Embryonic facial prominence (tissue), 1 donor: ENCODE results near the gene COL5A1.
"Not testable (repeated sequence)": the region's sequence is repeated elsewhere in the genome, so short reads cannot be mapped to it uniquely, and the experiment has no call there.

Source experiments
- DNase-seq: peaks from one replicate; pipeline ENCODE4 v3.0.0-alpha.2; 2016; ENCODE audit errors: extremely low spot score

Gene COL5A1

DNA sequence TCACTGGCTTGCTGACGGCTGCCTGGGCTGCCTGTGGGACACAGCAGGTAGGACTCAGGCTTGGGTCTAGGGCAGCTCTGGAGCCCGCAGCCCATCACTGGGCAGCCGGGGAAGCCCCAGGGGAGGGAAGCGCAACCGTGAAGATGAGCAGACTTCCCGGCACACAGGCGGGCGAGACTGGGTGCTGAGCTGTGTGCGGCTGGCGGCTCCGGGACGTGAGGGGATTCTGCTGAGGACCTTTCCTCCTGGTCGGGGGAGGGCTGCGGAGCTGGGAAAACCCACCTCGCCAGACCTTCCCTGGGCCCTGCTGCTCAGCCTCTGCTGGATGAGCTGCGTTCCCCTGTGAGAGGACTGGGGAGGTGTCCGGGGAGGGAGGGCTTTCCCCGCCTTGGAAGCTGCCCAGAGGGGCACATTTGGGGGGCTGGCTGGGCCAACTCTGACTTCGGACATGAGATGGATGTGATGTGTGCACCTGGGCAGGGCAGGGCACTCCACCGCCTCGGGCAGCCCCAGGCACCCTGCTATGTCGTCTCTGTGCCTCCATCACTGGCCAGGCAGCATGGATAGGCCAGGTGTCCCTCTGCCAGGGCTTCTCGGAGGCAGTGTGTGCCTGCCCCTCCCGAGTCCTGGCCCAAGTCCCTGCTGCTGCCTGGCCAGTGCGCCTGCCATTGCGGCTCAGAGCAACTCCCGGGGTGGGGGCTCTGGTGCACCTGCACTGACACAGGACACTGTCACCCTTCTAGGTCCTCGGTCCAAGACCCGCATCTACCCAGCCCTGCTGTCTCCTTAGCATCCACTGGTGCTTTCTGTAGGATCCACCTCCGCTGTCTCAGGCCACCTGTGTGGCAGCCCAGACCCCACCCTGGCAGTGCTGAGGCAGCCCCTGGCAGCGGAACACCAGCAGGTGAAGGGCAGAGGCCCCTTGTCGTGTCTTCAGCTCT, 66.4 kb downstream of the COL5A1 start:
- DNase-seq = no peak

DNA sequence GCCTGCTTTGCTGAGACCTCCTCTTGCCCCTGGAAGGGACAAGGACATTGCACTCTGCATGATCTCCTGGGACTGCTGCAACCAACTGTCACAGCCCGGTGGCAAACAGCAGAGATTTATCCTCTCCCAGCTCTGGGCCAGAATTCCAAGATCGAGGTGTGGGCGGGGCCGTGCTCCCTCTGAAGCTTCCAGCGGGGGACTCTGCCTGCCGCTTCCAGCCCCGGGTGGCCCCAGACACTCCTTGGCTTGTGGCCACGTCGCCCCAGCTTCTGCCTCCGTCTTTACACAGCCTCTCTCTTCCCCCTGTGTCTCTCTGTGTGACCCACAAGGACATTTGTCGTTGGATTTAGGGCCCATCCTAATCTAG, 67.1 kb downstream of the COL5A1 start:
- DNase-seq = no peak

DNA sequence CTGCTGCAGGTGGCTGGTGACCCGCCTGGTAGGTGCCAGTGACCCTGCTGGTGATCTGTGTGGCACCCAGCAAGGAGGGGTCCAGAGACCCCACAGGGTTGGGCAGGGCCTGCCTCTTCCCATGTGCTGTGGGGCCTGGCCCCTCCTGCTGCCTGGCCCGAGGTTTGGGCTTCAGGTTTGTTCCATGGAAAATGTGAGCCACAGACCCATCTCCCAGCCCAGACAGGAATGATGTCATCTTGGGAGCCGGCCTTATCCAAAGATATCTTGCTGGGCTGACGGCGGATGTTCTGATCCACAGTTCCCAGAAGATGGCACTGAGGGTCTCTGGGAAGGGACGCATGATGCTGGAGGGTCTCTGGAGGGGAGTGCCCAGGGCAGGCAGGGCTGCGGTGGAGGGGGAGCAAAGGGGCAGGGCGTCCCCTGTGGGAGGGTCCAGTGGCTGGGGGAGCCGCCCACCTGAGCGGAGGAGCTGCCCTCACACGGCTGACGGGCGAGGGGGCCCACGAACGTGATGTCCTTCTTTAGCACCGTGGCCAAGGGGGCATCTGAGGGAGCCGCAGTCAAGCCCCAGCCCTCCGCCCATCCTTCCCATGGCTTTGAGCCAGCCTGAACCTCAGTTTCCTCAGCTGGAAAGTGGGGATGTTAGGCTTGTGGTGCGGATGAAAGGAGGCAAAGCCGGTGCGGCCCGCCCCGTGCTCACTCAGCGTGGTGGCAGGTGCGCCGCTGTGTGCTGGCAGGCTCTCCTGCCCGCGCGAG, 68.1 kb downstream of the COL5A1 start:
- no peak for DNase-seq

DNA sequence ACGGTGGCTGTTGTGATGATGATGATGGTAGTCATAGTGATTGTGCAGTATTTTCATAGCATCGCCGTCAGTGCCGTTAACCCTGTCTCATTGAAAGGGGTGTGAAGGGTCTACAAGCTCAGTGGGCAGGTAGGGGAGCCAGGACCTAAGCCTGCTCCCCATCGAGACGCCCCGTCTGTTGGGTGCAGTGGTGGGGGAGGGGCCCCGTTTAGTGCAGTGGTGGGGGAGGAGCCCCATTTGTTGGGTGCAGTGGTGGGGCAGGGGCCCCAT, 68.6 kb downstream of the COL5A1 start:
- no peak for DNase-seq

DNA sequence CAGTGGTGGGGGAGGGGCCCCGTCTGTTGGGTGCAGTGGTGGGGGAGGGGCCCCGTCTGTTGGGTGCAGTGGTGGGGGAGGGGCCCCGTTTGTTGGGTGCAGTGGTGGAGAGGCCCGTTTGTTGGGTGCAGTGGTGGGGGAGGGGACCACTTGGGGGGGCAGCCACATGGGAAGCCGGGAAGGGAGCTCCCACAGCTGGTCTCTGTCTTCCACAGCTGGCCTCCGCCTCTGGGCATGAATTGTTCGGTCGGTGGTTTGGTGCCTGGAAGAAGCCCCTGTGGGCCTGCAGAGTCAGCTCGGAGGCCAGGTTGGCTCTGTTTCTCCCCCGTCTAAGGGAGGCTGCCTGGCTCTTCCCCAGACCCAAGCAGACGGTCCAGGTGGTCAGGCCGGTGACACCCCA, 69.3 kb downstream of the COL5A1 start:
- no peak for DNase-seq

DNA sequence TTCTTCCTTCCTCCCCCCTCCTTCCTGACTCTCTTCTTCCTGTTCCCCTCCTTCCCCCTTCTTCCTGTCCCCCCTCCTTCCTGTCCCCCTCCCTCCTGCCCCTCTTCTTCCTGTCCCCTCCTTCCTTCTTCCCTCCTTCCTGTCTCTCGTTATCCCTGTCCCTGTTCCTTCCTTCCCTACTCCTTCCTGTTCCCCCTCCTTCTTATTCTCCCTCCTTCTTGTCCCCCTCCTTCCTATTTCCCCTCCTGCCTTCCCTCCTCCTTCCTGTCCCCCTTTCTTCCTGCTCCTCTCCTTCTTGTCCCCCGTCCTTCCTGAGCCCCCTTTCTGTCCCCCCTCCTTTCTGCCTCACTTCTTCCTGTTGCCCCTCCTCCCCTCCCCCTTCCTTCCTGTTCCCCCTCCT, 70.6 kb downstream of the COL5A1 start:
- DNase-seq = no peak

DNA sequence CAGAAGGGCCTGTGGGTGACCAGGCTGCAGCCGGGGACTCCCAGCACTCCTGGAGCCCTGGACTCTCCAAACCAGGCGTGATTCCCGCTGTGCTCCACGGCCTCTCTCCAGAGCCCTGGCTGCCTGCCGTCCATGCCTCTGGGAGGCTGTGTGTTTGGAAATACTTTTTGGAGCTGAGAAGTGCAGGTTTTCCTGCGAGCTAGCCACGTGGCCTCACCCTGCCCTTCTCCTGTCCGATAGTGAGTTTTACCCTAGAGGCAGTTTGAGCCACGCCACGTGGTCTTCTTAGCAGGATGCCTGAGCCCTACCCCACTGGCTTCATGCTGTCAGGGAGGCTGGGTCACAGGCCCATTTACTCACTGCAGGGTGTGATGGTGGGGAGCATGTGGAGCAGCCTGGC, 71.3 kb downstream of the COL5A1 start:
- no peak for DNase-seq

DNA sequence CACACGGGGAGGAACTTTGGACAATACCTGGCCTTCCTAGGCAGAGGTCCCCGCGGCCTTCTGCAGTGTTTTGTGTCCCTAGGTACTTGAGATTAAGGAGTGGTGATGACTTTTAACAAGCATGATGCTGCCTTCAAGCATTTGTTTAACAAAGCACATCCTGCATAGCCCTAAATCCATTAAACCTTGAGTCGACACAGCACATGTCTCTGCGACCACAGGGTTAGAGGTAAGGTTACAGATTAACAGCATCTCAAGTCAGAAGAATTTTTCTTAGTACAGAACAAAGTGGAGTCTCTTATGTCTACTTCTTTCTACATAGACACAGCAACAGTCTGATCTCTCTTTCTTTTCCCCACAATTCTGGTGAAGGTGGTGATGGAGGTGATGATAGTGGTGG, 73.9 kb downstream of the COL5A1 start:
- not testable (repeated sequence) for DNase-seq

DNA sequence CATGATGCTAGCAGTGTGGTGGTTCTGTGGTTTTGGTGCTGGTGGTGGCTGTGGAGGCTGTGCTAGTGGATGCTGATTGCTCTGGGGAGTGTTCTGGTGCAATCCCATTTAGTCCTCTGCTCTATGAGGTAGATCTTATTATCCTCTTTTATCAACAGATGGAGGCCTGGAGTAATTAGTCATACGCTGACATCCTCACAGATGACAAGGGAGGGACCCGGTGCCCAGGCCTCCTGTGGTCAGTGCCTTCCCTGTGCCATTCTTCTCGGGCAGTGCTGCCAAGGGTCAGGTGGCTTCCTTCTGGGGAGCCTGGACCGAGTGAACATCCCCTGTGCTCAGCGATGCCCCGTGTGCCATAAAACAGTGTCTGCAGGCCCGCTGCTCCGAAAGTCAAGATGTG, 74.5 kb downstream of the COL5A1 start:
- no peak for DNase-seq

DNA sequence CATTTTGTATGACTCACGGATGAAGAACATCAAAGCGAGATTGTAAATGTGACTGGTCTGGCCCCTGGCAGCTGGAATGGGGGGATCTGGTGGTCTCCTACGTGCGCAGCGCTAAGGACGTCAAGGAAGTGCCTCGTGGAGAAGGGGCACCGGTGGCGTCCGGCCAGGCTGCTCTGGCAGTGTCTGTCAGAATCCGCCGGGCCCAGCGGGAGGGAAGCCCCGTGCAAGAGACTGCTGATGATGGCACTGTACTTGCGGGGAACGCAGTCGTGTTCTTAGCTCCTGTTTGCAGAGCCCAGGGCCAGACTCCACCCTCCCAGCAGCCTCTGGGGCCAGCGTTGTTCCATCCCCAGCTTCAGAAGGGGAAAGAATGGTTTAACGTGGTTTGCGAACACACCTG, 75.5 kb downstream of the COL5A1 start:
- no peak for DNase-seq

DNA sequence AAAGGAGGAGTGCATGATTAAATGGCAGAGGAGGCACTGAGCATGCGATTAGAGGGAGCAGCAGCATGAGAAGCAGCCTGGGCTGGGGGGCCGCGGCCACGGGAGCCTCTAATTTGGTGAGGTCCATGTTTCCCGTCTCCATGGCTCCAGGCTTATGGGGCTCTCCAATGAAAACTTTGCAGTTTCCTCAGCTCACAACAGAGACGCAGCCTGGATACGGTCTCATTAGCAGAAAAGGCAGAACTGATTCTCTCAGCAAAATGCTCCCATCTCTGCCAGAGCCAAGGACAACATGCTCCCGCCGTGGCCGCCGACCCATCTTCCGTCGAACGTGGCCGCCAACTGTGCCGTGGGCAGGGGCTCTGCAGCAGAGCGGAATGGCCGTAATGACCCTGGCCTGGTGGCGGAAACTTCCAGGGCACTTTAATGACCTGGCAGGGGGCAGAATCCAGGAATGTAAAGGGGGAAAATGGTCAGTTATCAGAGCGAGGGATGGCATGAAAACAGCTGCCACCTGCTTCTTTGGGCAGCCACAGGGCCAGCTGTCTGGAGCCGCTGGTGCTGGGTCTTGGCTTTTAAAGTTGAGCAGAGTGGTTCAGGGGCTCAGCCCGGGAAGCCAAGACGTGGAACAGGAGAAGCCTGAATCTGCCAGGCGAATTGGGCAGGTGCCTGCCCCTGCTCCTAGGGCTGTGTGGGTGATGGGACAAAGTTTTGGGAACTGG, 76.5 kb downstream of the COL5A1 start:
- DNase-seq = no peak

DNA sequence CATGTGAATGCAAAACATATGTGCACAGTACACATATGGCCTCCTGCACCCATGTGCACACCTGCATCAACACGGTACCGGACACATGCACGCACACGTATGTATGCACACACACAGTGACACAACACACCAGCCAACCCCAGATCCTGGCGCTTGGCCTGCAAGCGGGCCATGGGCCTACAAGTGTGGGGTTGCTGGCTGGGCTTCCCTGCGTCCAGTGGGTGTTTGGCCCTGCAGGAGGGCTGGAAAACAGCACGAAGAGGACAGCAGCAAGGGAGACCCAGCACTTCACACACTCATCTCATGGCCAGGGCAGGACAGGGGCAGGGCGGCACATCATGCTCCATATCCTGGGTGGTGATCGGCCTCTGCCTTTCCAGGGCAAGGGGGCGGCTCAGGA, 77.7 kb downstream of the COL5A1 start:
- no peak for DNase-seq

DNA sequence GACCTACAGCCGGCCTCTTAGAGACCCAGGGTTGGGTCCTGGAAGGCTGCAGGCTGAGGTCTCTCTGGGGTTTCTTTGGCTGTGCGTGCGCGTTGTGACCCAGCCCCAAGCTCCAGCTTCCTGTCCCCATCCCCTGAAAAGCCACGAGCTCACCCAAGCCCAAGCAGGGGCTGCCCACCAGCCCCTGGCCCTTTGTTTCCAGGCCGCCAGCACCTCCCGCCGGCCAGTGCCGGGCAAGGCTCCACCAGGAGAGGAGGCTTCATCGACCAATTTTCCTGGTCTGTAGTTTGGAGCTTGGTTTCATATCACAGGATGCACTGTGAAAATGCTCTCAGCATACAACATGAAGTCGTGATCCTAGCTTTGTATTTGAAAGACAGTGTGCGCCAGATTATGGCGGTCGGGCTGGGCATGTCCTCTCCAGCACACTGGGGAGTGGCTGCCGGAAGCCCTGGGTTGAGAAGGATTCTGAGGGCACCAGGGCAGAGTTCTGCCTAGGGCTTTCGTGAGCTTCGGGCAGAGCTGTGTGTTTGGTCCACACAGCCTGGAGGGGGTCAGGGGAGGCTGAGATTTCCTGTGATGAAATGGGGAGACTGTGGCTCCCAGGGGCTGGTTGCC, 78.6 kb downstream of the COL5A1 start:
- DNase-seq = no peak

DNA sequence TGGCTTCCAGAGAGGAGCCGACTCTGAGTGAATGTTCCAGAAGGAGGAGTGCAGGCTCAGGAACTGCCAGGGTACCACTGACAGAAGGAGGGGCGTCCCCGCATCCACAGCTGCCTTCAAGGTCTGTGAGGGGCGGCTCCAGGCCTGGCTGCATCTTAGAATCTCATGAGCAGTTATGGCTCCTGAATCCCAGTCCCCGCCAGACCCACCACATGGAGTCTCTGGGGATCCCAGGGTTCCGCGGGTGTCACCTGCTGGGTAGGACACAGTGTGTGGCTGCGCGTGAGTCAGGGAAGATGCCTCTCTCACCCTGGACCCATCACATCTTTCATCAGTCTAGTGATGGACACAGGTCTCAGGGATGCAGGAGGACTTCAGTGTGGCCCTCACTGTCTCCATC, 79.2 kb downstream of the COL5A1 start:
- no peak for DNase-seq

DNA sequence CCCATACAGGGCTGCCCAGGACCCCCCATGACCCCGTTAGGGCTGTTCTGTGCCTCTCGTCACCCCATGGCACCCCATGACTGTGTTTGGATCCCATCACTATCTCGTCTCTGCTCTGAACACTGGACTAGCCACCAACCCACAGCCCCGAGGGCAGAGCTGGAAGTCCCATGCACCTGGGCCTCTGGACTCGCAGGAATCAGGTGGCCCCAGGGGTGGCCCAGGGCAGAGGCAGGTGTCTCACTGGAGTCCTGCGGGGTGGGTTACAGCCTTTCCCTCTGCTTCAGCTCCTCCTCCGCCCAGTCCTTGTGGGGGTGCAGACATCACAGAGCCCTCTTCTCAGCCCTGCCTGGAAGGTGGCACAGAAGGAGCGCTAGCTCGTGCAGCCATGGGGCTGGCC, 79.7 kb downstream of the COL5A1 start:
- DNase-seq = no peak

DNA sequence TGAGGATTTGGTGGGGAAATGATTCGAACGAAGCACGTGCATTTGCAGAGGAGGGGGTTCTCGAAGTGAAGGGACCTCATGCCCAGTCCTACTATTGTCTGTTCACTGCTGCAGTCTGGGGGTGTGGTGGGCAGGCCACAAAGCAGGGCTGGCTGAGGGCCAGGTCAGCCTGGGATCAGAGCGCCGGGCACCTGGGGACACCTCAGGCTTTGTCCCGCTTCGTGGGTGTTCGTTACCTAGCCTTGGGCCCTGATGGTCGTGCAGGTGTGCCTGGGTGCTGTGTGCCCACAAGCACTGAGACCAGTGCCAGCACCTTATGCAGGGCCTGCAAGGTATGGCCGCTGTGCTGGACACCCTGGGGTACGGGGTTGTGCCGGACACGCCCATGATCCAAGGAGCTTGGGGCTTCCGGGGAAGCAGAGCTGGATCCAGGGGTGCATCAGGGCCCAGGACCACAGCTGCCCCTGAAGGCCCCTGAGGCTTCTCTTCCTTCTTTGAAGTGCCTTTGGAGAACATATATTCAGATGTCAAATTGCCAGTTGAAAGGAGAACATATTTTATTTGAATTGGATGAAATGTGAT, 80.6 kb downstream of the COL5A1 start:
- DNase-seq = no peak

DNA sequence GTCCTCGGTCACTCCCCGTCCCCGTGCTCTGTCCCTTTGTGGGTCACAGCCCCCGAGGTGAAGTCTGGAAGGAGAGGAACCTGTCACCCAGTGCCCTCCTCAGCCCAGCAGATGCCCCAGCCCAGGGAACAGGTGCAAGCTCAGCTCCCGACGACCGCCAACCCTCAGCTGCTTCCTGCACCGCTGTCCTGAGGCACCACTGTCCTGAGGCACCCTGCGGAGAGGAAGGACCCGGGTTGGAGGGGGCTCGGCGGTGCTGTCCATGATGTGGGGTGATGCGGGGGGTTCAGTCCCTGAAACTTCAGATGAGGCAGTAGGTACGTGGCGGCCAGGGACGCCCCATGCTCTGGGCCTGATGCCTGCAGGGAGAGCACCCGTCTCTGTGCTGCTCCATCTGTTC, 81.4 kb downstream of the COL5A1 start:
- DNase-seq = no peak

DNA sequence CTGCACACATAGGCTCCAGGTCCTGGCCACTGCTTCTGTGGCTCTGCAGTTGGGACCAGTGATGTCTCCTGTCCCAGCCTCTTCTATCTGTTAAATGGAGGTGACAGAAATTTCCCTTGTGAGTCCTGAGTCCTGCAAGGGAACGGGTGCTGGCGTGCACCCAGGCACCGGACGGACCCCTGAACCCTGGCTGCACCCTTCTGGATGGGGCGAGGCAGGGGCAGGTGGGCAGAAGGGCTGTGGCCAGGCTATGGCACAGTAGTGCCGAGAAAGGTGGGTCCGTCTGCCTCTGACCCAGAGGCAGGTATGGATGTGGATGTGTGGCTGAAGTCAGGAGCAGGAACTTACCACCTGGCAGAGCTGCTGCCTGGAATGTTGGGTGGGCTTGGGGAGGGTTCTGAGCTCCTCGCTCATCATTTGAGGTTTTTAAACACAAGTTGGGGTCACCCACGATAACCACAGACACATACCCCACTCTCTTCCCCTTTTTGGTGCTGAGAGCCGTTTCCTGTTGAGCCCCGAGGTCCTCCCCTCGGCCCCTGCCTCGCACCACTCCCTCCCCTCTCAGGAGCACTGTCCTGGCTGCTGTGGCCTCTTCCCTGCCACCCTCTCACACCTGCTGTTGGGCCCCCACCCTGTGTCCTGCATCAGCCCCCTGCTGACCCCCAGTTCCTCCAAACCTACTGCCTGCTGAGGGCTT, 82.0 kb downstream of the COL5A1 start:
- no peak for DNase-seq

DNA sequence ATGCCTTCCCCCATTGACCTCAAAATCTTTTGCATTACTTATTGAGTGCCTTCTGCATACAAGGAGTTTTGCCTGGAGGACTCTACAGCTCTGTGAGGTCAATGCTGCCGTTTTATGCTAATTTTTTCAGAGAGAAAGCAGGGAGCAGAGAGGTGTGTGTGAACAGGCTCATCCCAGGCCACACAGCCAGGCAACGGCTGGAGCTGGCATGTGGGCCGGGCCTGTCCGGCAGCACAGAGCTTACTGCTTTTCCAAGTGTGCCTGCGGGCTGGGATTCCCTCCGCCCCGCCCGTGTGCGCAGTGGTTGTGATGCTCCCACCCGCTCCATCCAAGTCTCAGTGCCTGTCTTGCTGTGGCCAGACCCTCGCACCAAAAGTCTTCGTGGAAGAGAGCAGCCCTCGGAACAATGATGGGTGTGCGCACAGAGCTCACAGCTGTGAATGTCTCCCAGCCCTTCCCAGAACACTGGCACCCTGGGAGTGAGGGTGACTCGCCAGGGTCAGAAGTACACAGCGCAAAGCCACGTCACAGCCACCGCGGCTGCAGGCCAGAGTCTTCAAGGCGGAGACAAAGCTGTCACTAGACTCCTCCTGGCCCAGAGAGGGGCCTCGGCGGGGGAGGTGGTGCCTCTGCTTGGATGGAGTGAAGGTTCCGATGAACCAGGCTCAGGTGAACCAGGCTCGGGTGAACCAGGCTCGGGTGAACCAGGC, 82.8 kb downstream of the COL5A1 start:
- no peak for DNase-seq

DNA sequence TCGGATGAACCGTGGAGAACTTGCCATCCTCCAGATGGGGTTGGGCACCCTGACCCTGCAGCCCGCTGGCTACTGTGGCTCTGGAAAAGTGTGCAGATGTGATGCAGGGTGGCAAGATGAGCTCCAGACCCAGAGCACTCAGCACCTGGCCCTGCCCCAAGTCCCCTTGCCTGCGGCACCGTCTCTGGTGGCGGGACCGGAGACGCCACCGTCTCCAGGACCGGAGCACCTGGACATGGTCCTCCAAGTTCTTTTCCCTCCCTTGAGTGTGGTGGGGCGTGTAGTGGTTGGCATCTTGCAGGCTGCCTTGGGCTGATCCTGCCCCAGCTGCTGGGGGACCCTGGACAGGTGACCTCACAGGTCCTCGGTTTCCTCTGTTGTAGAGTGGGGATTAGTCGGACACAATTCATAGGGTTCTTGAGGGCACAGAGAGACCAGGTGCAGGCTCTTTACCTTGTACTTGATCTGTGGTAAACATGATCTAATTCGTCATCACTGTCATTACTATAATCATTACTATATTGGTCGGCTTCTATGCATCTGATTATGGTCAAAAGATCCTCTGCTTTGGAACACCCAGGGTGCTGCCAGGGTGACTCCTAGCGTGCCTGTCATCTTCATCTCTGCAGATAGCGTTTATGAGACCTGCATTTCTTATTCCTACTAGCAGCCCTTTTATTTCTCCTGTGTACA, 83.5 kb downstream of the COL5A1 start:
- DNase-seq = no peak
